Stimulated activated CD8-positive, alpha-beta memory T cell treated with anti-CD3 and anti-CD28 coated beads, Interleukin-4, amount 100 ng/mL, for 48 hours (primary cell): ENCODE results near the gene TIE1.
A peak's percentile ranks its signal among the peaks of the same experiment; 100 is the strongest.

Source experiments
- DNase-seq: peaks from one replicate; pipeline ENCODE4 v3.0.0-alpha.2; 2020

The TIE1 gene

DNA sequence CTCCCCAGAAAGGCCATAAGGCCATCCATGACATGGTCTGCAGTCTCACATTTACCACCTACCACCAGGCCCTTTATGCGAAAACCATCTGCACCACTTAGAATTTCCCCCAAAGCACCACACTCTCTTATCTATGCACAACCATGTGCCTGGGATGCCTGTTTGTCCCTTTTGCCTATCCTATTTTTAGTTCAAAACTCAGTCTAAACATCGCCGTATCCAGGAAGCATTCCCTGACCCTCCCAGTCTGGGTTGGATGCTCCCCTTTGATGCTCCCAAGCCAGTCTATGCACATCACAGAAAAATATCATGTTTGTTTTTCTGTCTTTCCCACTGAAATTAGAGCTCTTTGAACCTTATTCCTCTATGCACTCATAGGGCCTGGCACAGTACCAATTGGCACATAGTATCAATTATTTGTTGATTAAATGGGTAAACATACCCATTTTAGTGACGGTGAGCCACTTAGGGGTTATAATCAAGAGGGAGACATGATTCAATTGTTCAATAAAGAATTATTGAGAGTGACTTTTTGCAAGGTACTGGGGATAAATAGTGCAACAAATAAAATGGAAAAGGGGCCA is 43.6 kb downstream of the TIE1 start:
- no peak for DNase-seq

DNA sequence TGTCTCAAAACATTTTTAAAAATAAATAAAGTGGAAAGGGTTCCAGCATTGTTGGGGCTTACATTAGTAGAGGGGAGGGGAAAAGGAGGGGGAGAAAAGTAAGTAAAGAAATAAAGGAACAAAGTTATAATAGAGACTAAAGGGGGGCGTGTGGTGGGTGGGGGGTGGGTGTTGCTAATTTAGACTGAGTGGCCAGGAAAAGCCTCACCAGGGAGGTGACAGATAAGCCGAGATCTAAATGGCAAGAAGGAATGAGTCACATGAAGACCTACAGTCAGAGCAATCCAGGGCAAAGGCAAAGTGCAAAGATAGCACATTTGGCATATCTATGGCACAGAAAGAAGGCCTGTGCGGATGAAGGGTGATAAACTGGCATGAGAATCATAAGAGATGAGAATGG is 44.3 kb downstream of the TIE1 start:
- no peak for DNase-seq

DNA sequence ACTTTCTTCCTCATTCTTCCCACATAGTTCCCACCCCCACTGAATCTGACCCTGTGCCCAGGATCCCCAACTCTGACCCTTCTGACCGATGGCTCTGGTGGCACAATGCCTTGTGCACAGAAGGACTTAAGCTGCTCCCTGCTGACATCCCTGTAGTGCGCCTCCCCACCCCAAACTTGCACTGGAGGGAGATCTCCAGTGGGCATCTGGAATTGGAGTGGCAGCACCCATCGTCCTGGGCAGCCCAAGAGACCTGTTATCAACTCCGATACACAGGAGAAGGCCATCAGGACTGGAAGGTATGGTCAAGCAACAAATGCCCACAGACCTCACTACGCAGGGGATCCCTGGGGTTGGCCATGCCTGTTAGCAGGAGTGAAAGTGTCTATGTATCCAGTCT is 45.9 kb downstream of the TIE1 start:
- no peak for DNase-seq

- DNase-seq: no peak
Measured at GRCh38 chr1:43348343-43348808, 47.6 kb downstream of the TIE1 start.

GRCh38 chr1:43348809-43349593 is 48.2 kb downstream of the TIE1 start:
- DNase-seq: peak; percentile 53

- no peak for DNase-seq
Measured at GRCh38 chr1:43349594-43350306, 49.0 kb downstream of the TIE1 start.

GRCh38 chr1:43350976-43351375 is 50.2 kb downstream of the TIE1 start:
- DNase-seq: no peak

DNA sequence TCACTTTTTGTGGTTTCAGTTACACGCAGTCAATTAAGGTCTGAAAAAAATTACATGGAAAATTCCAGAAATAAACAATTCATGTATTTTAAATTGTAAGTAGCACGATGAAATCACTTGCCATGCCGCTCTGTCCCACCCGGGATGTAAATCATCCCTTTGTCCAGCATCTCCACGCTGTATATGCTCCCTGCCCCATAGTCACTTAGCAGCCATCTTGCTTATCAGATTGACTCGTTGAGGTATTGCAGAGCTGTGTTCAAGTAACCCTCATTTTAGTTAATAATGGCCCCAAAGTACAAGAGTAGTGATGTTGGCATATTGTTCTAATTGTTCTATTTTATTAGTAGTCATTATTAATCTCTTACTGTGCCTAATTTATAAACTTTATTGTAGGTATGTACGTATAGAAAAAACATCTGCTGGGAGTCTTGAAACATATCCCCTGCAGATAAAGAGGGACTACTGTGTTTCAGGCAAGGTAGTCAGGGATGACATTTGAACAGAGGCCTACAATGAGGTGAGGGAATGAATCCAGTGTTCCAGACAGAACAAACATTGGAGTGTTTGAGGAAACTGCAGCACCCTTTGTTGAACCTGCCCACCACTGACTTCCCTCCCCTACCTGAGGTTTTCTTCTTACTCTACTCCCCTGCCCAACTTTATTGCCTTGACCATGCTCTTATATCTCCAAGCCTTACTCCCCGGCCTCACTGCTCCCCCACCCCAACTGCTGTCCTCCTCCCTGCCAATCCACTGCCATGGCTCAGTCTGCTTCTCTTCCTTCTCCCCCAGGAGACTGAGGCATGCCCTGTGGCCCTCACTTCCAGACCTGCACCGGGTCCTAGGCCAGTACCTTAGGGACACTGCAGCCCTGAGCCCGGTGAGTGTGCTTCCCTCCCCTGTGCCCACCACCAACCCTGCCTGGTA is 50.9 kb downstream of the TIE1 start:
- no peak for DNase-seq

DNA sequence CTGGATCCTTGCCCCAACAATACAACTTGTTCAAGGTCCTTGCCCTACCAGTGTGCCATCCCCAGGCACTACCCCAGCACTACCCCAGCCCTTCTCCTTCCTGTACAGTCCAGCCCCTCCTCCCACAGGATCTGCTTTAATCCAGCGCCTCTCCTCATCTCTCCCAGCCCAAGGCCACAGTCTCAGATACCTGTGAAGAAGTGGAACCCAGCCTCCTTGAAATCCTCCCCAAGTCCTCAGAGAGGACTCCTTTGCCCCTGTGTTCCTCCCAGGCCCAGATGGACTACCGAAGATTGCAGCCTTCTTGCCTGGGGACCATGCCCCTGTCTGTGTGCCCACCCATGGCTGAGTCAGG is 51.5 kb downstream of the TIE1 start:
- no peak for DNase-seq

GRCh38 chr1:43352881-43353280 is 52.1 kb downstream of the TIE1 start:
- no peak for DNase-seq

- no peak for DNase-seq
Measured at GRCh38 chr1:43354471-43354870, 53.7 kb downstream of the TIE1 start.

GRCh38 chr1:43354936-43355335 is 54.2 kb downstream of the TIE1 start:
- DNase-seq: no peak

DNA sequence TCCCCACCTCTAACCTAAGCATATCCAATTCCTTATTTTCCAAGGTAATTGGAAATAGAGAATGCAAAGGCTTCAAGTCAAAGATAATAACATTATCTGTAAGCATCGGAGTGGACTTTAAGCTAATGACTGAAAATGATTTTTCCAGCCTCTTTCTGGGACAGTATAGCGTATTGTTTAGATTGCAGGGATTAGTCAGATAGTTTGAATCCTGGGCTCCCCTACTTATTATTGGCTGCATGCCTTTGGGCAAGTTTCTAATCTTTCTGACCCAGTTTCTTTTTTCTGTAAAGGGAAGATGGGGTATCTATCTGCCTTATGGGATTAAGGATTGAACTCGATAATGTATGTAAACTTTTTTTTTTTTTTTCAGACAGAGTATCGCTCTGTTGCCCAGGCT is 56.5 kb downstream of the TIE1 start:
- DNase-seq: no peak

DNA sequence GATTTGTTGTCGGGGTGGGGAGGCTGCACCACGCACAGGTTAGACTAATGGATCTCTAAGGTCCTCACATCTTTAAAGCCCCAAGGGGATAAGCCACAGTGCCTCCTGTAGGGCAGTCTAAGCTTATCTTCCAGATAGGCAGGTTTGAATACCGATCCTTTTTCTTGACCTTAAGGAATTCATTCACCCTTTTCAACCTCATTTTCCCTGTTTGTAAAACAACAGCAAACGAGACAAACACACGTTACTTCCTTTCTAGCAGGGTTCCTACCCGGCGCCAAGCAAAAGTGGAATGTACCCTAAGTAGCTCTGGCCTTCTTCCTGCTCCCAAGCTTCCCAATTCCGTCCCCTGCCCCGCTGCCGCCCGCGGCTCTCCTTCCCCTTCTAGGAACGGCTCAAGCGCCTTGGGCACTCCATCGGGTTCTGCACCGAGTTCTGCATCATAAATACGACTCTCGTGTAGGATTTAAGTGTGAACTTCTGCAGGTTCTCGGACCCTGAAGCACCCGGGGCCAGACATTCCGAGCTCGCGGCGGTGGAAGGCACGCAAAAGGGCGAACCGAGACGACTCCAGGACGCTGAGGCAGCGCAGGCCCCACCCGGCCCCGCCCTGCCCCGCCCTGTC is 57.5 kb downstream of the TIE1 start:
- peak; percentile 36 for DNase-seq

- peak; percentile 99 for DNase-seq
Measured at GRCh38 chr1:43358746-43359693, 58.2 kb downstream of the TIE1 start, which contains the start of gene CDC20. TSS of gene CDC20 (plus strand) at chr1:43358981. CDS start at chr1:43359216, 235 bp downstream.

DNA sequence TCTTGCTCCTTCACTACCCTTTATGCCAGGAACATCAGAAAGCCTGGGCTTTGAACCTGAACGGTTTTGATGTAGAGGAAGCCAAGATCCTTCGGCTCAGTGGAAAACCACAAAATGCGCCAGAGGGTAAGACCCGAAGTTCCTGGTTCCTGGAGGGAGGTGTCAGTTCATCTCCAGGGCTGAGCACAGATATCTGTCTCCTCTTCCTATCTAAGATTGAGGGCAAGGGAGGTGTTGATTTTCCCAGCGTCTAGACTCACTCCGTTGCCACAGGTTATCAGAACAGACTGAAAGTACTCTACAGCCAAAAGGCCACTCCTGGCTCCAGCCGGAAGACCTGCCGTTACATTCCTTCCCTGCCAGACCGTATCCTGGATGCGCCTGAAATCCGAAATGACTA is 58.9 kb downstream of the TIE1 start:
- DNase-seq: no peak

DNA sequence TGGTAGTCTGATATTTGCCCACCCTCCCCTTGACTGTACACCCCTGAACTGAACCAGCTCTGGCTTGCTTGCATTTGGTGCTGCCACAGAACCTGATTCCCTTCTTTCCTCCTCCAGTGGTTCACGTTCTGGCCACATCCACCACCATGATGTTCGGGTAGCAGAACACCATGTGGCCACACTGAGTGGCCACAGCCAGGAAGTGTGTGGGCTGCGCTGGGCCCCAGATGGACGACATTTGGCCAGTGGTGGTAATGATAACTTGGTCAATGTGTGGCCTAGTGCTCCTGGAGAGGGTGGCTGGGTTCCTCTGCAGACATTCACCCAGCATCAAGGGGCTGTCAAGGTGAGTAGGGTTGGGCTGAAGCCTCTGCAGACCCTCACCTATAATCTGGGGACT is 59.8 kb downstream of the TIE1 start:
- no peak for DNase-seq

GRCh38 chr1:43363283-43363934 is 62.6 kb downstream of the TIE1 start:
- peak; percentile 35 for DNase-seq

DNA sequence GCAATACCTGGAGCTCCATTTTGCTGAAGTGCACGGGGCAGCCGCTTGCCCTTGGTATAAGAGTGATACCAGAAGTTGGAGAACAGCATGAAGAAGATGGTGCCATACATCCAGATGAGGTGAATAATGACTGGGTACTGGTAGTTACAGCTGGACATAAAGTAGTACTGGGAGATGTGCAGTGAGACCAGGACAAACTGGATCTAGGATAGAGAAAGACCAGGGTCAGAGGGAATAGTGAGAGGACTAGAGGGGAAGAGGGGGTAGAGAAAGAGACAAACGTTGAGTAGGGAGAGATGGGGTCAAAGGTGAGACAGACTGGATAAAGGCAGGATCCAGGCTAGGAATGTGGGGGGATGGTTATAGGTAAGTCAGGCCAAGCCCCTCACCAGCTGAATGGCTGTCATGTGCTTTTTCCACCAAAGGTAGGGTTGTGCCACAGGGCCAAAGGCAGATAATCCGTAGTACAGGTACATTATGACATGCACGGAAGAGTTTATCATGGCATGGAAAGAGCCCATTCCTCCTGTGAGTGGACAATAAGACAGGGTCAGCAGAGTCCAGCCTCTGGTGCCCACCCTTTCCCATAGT is 63.2 kb downstream of the TIE1 start:
- DNase-seq: no peak

- no peak for DNase-seq
Measured at GRCh38 chr1:43365678-43366077, 64.9 kb downstream of the TIE1 start.
